ENCODE results near the gene CCDC88C. TPM values are rescaled to one million over a fixed set of nuclear protein-coding genes. Genes with fewer than 3 reads are reported as not detected.

CCDC88C gene
- 0.70 and 0.75 TPM in 2 replicates for total RNA-seq (ENCODE audit: low replicate concordance)

GRCh38 chr14:91417120-91417982 is at the start of gene CCDC88C:
Gene CCDC88C (minus strand): TSS chr14:91417820. CDS start chr14:91417690, 130 bp downstream.

GRCh38 chr14:91244501-91244901 is 173.1 kb downstream of the CCDC88C start, which contains the start of gene GPR68:
Gene GPR68 (minus strand): TSS chr14:91244704. CDS start chr14:91235050, 9,654 bp downstream.

Other genes starting within 250 kb of the CCDC88C start
- 7.1 and 15.6 TPM in 2 replicates for gene GPR68, start 173.1 kb downstream of the CCDC88C start, total RNA-seq (ENCODE audit: low replicate concordance)
- gene PPP4R3A, start 92.5 kb upstream of the CCDC88C start, total RNA-seq (ENCODE audit: low replicate concordance), result 45.6 and 48.9 TPM in 2 replicates

Measured in smooth muscle cell of the coronary artery (primary cell).